Liver (tissue), 9 donors: ENCODE results near the gene RIC3. TPM values are rescaled to one million over a fixed set of nuclear protein-coding genes. Genes with fewer than 3 reads are reported as not detected.

Experiments used
- DNase-seq: peaks from one replicate; pipeline ENCODE4 v3.0.0-alpha.2; 2017; ENCODE audit warnings: low spot score
- H3K27ac ChIP-seq, 2 donors: one replicate each; pipeline ENCODE4 v1.7.0; 2013; ENCODE audit warnings: inconsistent platforms in 2 of 2, low read length in 2 of 2, control low read depth in 1 of 2, low read depth in 1 of 2, mild to moderate bottlenecking in 1 of 2
- H3K27me3 ChIP-seq, 4 donors: one replicate each; pipeline versions ENCODE4 v1.6.1 to v1.7.0; 2013; ENCODE audit warnings: low read length in 3 of 4, inconsistent platforms in 1 of 4, mild to moderate bottlenecking in 1 of 4, moderate library complexity in 1 of 4; ENCODE audit not compliant: control insufficient read depth in 4 of 4, insufficient read depth in 4 of 4
- H3K36me3 ChIP-seq, 4 donors: one replicate each; pipeline versions ENCODE4 v1.6.1 to v1.7.0; 2013; ENCODE audit warnings: low read length in 3 of 4, mild to moderate bottlenecking in 3 of 4, low read depth in 1 of 4, moderate library complexity in 1 of 4; ENCODE audit not compliant: control insufficient read depth in 4 of 4, insufficient read depth in 3 of 4
- H3K4me1 ChIP-seq, 4 donors: one replicate each; pipeline versions ENCODE4 v1.6.1 to v1.7.0; 2013; ENCODE audit warnings: low read length in 3 of 4, mild to moderate bottlenecking in 3 of 4, moderate library complexity in 1 of 4; ENCODE audit not compliant: control insufficient read depth in 4 of 4, insufficient read depth in 4 of 4
- H3K4me3 ChIP-seq, 3 donors: one replicate each; pipeline versions ENCODE4 v1.6.1 to v1.7.0; 2013; ENCODE audit warnings: low read length in 3 of 3, control low read depth in 1 of 3, low read depth in 1 of 3, mild to moderate bottlenecking in 1 of 3
- H3K9ac ChIP-seq, 2 donors: one replicate each; pipeline ENCODE4 v1.7.0; 2013; ENCODE audit warnings: low read length in 2 of 2, mild to moderate bottlenecking in 2 of 2, moderate library complexity in 2 of 2, control low read depth in 1 of 2, low read depth in 1 of 2
- H3K9me3 ChIP-seq, 4 donors: one replicate each; pipeline versions ENCODE4 v1.6.1 to v1.7.0; 2013; ENCODE audit warnings: low read length in 3 of 4; ENCODE audit not compliant: control insufficient read depth in 4 of 4
- ATF3 ChIP-seq: IDR thresholded peaks from 2 replicates; pipeline ENCODE4 v1.6.1; 2016; ENCODE audit warnings: antibody characterized with exemption
- CTCF ChIP-seq: fragments of 150-350 bp; IDR thresholded peaks from 2 replicates; pipeline ENCODE4 v1.5.1; 2017; ENCODE audit warnings: improper control_type of control experiment, low read depth, low read length; ENCODE audit not compliant: missing input control
- EGR1 ChIP-seq, 2 donors: IDR thresholded peaks; 2 replicates each; pipeline ENCODE4 v1.6.1; 2016 to 2018; ENCODE audit warnings: antibody characterized with exemption in 2 of 2, low read depth in 2 of 2
- FOXA1 ChIP-seq: IDR thresholded peaks from 2 replicates; pipeline ENCODE4 v1.6.1; 2016; ENCODE audit warnings: antibody characterized with exemption
- FOXA2 ChIP-seq: IDR thresholded peaks from 2 replicates; pipeline ENCODE4 v1.6.1; 2016; ENCODE audit warnings: antibody characterized with exemption
- GABPA ChIP-seq, 2 donors: IDR thresholded peaks in 1 of 2; conservative IDR thresholded peaks in 1 of 2; 2 replicates each; pipeline ENCODE4 v1.6.1; 2016; ENCODE audit warnings: antibody characterized with exemption in 2 of 2, mild to moderate bottlenecking in 1 of 2, moderate library complexity in 1 of 2
- HNF4A ChIP-seq, 2 donors: conservative IDR thresholded peaks; 2 replicates each; pipeline ENCODE4 v1.6.1; 2016; ENCODE audit warnings: antibody characterized with exemption in 2 of 2, mild to moderate bottlenecking in 2 of 2
- HNF4G ChIP-seq: IDR thresholded peaks from 2 replicates; pipeline ENCODE4 v1.6.1; 2016; ENCODE audit warnings: antibody characterized with exemption
- JUND ChIP-seq, 2 donors: IDR thresholded peaks; 2 replicates each; pipeline ENCODE4 v1.6.1; 2016; ENCODE audit warnings: antibody characterized with exemption in 2 of 2
- NR2F2 ChIP-seq: IDR thresholded peaks from 2 replicates; pipeline ENCODE4 v1.6.1; 2016; ENCODE audit warnings: antibody characterized with exemption
- RAD21 ChIP-seq, 2 donors: IDR thresholded peaks; 2 replicates each; pipeline ENCODE4 v1.6.1; 2016; ENCODE audit warnings: antibody characterized with exemption in 2 of 2, mild to moderate bottlenecking in 2 of 2
- REST ChIP-seq: IDR thresholded peaks from 2 replicates; pipeline ENCODE4 v1.6.1; 2016; ENCODE audit warnings: antibody characterized with exemption, mild to moderate bottlenecking
- SP1 ChIP-seq: IDR thresholded peaks from 2 replicates; pipeline ENCODE4 v1.6.1; 2018; ENCODE audit warnings: antibody characterized with exemption, mild to moderate bottlenecking
- ZBTB33 ChIP-seq: IDR thresholded peaks from 2 replicates; pipeline ENCODE4 v1.6.1; 2016; ENCODE audit warnings: antibody characterized with exemption
- WGBS: extraction: QIAGEN DNeasy Blood & Tissue Kit; methylation state at CpG from one replicate; pipeline ENCODE4 v1.1.7; 2013; 5-methylcytosine and 5-hydroxymethylcytosine counted together
- polyA plus RNA-seq, 2 donors: library from polyadenylated mRNA; stranded (reverse) in 1 of 2; unstranded in 1 of 2; fragments of 200-250 nt in 1 of 2; fragments of >200 nt in 1 of 2; fragmentation: Nextera tagmentation in 1 of 2; extraction: Ambion mirVana in 1 of 2; gene quantifications; one replicate each; pipeline versions ENCODE4 v1.2.1 to v1.2.3, GENCODE V29; 2013 to 2015
- total RNA-seq, 2 donors: library from RNA; depleted of rRNA; stranded (reverse); fragments of >200 nt; gene quantifications; one replicate each; pipeline ENCODE4 v1.2.3, GENCODE V29; 2014
- donor health status: healthy.
- donor health status: healthy.
- donor health status: healthy.
- donor health status: healthy.
- donor health status: healthy.

RIC3 gene
- total and polyA plus RNA-seq, 4 donors = 0.89 to 9.8 (median 4.5) TPM

- Histone ChIP-seq H3K27me3 (no peaks in the 10 kb centered on the region), H3K9ac (no peak overlapping the region), H3K9me3 (no peaks in the 10 kb centered on the region), H3K4me3 (no peak overlapping the region), H3K4me1 (no peaks in the 10 kb centered on the region), H3K27ac (no peak overlapping the region), H3K36me3 (peaks cover 0 to 9% (median under 1%) of the 10 kb centered on the region in 4 donors)
- WGBS = 94% methylated on average over 5 of the region's 5 CpGs
- DNase-seq = no peak
- TF ChIP-seq FOXA2 (no peak), FOXA1 (no peak), REST (no peak), ZBTB33 (no peak), GABPA (IDR thresholded peaks at IDR 0.05 in 1 of 2, conservative IDR thresholded peaks at IDR 0.05 in 1 of 2) (no peak), RAD21 (IDR thresholded peaks at IDR 0.05) (no peak)
Measured at GRCh38 chr11:8107642-8108041, 61.2 kb downstream of the RIC3 start.

- no peaks in the 10 kb centered on the region for H3K27me3 ChIP-seq
- H3K9me3 ChIP-seq = no peaks in the 10 kb centered on the region
- 90% methylated on average over 2 of the region's 2 CpGs for whole genome bisulfite sequencing
- DNase-seq = no peak
- peaks cover 0 to 9% (median under 1%) of the 10 kb centered on the region in 4 donors for H3K36me3 ChIP-seq
- H3K27ac ChIP-seq = no peak overlapping the region
- H3K9ac ChIP-seq = no peak overlapping the region
- TF ChIP-seq REST (no peak), EGR1 (IDR thresholded peaks at IDR 0.05; ENCODE audit: low read depth in 2 of 2) (no peak), SP1 (no peak), NR2F2 (no peak), ZBTB33 (no peak), RAD21 (IDR thresholded peaks at IDR 0.05) (no peak), CTCF (no peak), HNF4G (no peak), HNF4A (conservative IDR thresholded peaks at IDR 0.05) (no peak), FOXA2 (no peak), ATF3 (no peak), JUND (IDR thresholded peaks at IDR 0.05) (no peak), FOXA1 (no peak), GABPA (IDR thresholded peaks at IDR 0.05 in 1 of 2, conservative IDR thresholded peaks at IDR 0.05 in 1 of 2) (no peak)
- no peak overlapping the region for H3K4me3 ChIP-seq
- H3K4me1 ChIP-seq = no peaks in the 10 kb centered on the region
Measured at GRCh38 chr11:8106679-8107078, 62.1 kb downstream of the RIC3 start.
